ENCODE data around the gene EDRF1. TPM values are rescaled to one million over a fixed set of nuclear protein-coding genes. Genes with fewer than 3 reads are reported as not detected.

EDRF1 gene
- total and polyA plus RNA-seq, 2 of the 8 experiments (the other 6 are each of a cell fraction or from before 2014, with no cell fraction given): 19.9 to 37.8 TPM

GRCh38 chr10:125795128-125795527, 75.6 kb downstream of the EDRF1 start:
- Histone ChIP-seq H3K56ac (replicated peaks; ENCODE audit: insufficient read length, low read depth, low read length) (no peak overlapping the region), H2BK120ac (replicated peaks; ENCODE audit: low read depth, low read length) (no peak overlapping the region), H3K4me1 (replicated peaks in 1 of 4; ENCODE audit: control insufficient read depth in 3 of 4, insufficient read depth in 4 of 4, low read length in 3 of 4) (no peaks in the 10 kb centered on the region), H3K79me2 (ENCODE audit: control insufficient read depth in 1 of 2, insufficient read depth in 2 of 2, low read length in 2 of 2) (no peaks in the 10 kb centered on the region), H4K91ac (replicated peaks; ENCODE audit: insufficient read length, low read length) (no peak overlapping the region), H3K36me3 (ENCODE audit: control insufficient read depth in 2 of 4, insufficient read depth in 4 of 4, low read length in 3 of 4) (peaks cover 2 to 26% (median 9%) of the 10 kb centered on the region in 4 experiments; a peak in 7 of 8 replicates), H2BK12ac (ENCODE audit: low read depth, low read length) (no peak overlapping the region), H2AFZ (ENCODE audit: low read length) (no peak overlapping the region), H2BK15ac (ENCODE audit: low read length) (no peak overlapping the region), H2BK20ac (ENCODE audit: low read length) (no peak overlapping the region), H3K18ac (ENCODE audit: extremely low read depth, low read length) (no peak overlapping the region), H4K5ac (ENCODE audit: insufficient read length, low read depth, low read length) (no peak overlapping the region), H3K79me1 (ENCODE audit: low read depth, low read length) (no peaks in the 10 kb centered on the region), H2BK5ac (ENCODE audit: low read depth, low read length) (no peak overlapping the region), H4K20me1 (replicated peaks in 1 of 2; ENCODE audit: control insufficient read depth in 1 of 2, insufficient read depth in 2 of 2, low read length in 2 of 2) (peaks cover 2% of the 10 kb centered on the region in 2 experiments), H3K27me3 (replicated peaks in 1 of 4; ENCODE audit: control insufficient read depth in 3 of 4, extremely low read depth in 1 of 4, insufficient read depth in 3 of 4, low read length in 3 of 4) (no peaks in the 10 kb centered on the region), H3K27ac (ENCODE audit: low read depth, low read length) (no peak overlapping the region), H4K8ac (ENCODE audit: extremely low read depth, insufficient read depth, low read length) (no peak overlapping the region), H3K9me3 (ENCODE audit: insufficient read depth in 2 of 2, low read depth in 1 of 2, low read length in 1 of 2) (no peaks in the 10 kb centered on the region), H3K23ac (ENCODE audit: insufficient read length) (no peak overlapping the region), H3K4me2 (ENCODE audit: insufficient read depth in 1 of 2, low read depth in 2 of 2, low read length in 2 of 2) (no peak overlapping the region), H3K9ac (replicated peaks in 1 of 4; ENCODE audit: extremely low read depth in 1 of 4, low read depth in 3 of 4, low read length in 3 of 4) (no peak overlapping the region), H3K4me3 (ENCODE audit: extremely low read depth in 1 of 4, insufficient read depth in 2 of 4, low read depth in 3 of 4, low read length in 4 of 4) (no peak overlapping the region), H3K4ac (replicated peaks; ENCODE audit: insufficient read length, low read depth, low read length) (no peak overlapping the region), H2AK5ac (ENCODE audit: low read depth, low read length) (no peak overlapping the region), H3K14ac (ENCODE audit: insufficient read length) (no peak overlapping the region), H3K23me2 (ENCODE audit: low read depth, low read length) (no peaks in the 10 kb centered on the region)
- 100% methylated on average over 2 of the region's 2 CpGs; no CpG with 5 or more reads in 1 of the 2 experiments for WGBS, 2 experiments (ENCODE audit: extremely low coverage in 1 of 2, insufficient coverage in 1 of 2, insufficient read length in 1 of 2, insufficient replicate concordance in 2 of 2, low coverage in 1 of 2, low lambda C conversion rate in 2 of 2, missing lambda C conversion rate in 1 of 2)
- no peak for DNase-seq (ENCODE audit: low read depth in 1 of 2, low spot score in 2 of 2)
- CTCF ChIA-PET (ENCODE audit: partially characterized antibody): interaction anchor here (0.9 to 1.8 kb wide), 4 partner anchors 9 to 1407 kb away, joined by 4 to 7 read pairs (median 4); no protein-coding TSS in a partner anchor
- POLR2A ChIA-PET (ENCODE audit: partially characterized antibody): interaction anchor here (1.6 kb wide), 1 partner anchor 14 kb away, joined by 4 read pairs; no protein-coding TSS in a partner anchor
- TF ChIP-seq JUN (IDR thresholded peaks at IDR 0.05; ENCODE audit: low read depth, low read length) (no peak), CHD1 (IDR thresholded peaks at IDR 0.05; ENCODE audit: low read depth, low read length) (no peak), SP2 (IDR thresholded peaks at IDR 0.05; ENCODE audit: low read length) (no peak), SUZ12 (IDR thresholded peaks at IDR 0.05; ENCODE audit: low read length) (no peak), SIX5 (IDR thresholded peaks at IDR 0.05; ENCODE audit: low read depth, low read length) (no peak), PHF8 (conservative IDR thresholded peaks at IDR 0.05; ENCODE audit: low read depth, low read length) (no peak), ASH2L (IDR thresholded peaks at IDR 0.05; ENCODE audit: low read length) (no peak), MAFK (IDR thresholded peaks at IDR 0.05; ENCODE audit: low read depth, low read length) (no peak), TAF7 (optimal IDR thresholded peaks at IDR 0.05; ENCODE audit: borderline replicate concordance, low read depth, low read length) (no peak), TEAD4 (IDR thresholded peaks at IDR 0.05; ENCODE audit: low read depth, low read length) (no peak), RBBP5 (IDR thresholded peaks at IDR 0.05; ENCODE audit: borderline replicate concordance, low read depth, low read length) (no peak), POLR2AphosphoS5 (IDR thresholded peaks at IDR 0.05; ENCODE audit: low read depth, low read length) (no peak), RNF2 (IDR thresholded peaks at IDR 0.05; ENCODE audit: borderline replicate concordance, low read depth, low read length, missing control alignments, poor library complexity, severe bottlenecking) (no peak), CBX5 (IDR thresholded peaks at IDR 0.05; ENCODE audit: low read depth, low read length) (no peak)
- FAIRE-seq: no peak
